K562 (cell line): Measurements from ENCODE around the gene FAM83F. TPM values are rescaled to one million over a fixed set of nuclear protein-coding genes. Genes with fewer than 3 reads are reported as not detected.

Experiments
- ARID1B ChIP-seq: fragments of 450-650 bp; IDR thresholded peaks from 2 replicates; pipeline ENCODE4 v1.6.1; 2016; ENCODE audit warnings: antibody characterized with exemption, mild to moderate bottlenecking, inconsistent platforms
- ARNT ChIP-seq, 2 experiments: fragments of 450-650 bp; IDR thresholded peaks; 2 replicates each; pipeline ENCODE4 v1.6.1; 2016; ENCODE audit warnings: mild to moderate bottlenecking in 1 of 2
- BACH1 ChIP-seq: fragments of 200-800 bp; sonication (Bioruptor generic); IDR thresholded peaks from 2 replicates; pipeline ENCODE4 v1.6.1; 2016; ENCODE audit warnings: missing genetic modification characterization, missing compliant biosample characterization
- BCOR ChIP-seq: fragments of 450-650 bp; IDR thresholded peaks from 2 replicates; pipeline ENCODE4 v1.6.1; 2016
- CBFA2T2 ChIP-seq: fragments of 450-650 bp; conservative IDR thresholded peaks from 2 replicates; pipeline ENCODE4 v1.6.1; 2017; ENCODE audit warnings: mild to moderate bottlenecking
- CEBPB ChIP-seq: fragments of 450-650 bp; IDR thresholded peaks from 2 replicates; pipeline ENCODE4 v1.6.1; 2016; ENCODE audit warnings: missing genetic modification characterization, missing compliant biosample characterization
- CREB1 ChIP-seq, 2 experiments: sonication (generic) in 1 of 2; formaldehyde crosslinking in 1 of 2; IDR thresholded peaks; 2 replicates each; pipeline versions ENCODE4 v1.6.1 to v1.8.0; 2012 to 2022; ENCODE audit warnings: inconsistent platforms in 1 of 2, mild to moderate bottlenecking in 1 of 2, missing genetic modification reagents in 1 of 2, moderate library complexity in 1 of 2
- DPF2 ChIP-seq: fragments of 450-650 bp; IDR thresholded peaks from 2 replicates; pipeline ENCODE4 v1.6.1; 2016
- FOSL1 ChIP-seq: fragments of 200-800 bp; sonication (Bioruptor generic); conservative IDR thresholded peaks from 2 replicates; pipeline ENCODE4 v1.6.1; 2016; ENCODE audit warnings: missing genetic modification characterization, missing compliant biosample characterization
- FOXM1 ChIP-seq, 2 experiments: fragments of 450-650 bp in 1 of 2; sonication (generic) in 1 of 2; formaldehyde crosslinking in 1 of 2; IDR thresholded peaks; 2 replicates each; pipeline versions ENCODE4 v1.6.1 to v1.9.0; 2017 to 2022; ENCODE audit warnings: low read depth in 2 of 2, mild to moderate bottlenecking in 2 of 2, missing genetic modification reagents in 1 of 2, moderate library complexity in 1 of 2
- HLTF ChIP-seq: fragments of 450-650 bp; IDR thresholded peaks from 2 replicates; pipeline ENCODE4 v1.6.1; 2016
- MEIS2 ChIP-seq: fragments of 450-650 bp; IDR thresholded peaks from 2 replicates; pipeline ENCODE4 v1.6.1; 2014; ENCODE audit warnings: mild to moderate bottlenecking; ENCODE audit not compliant: partially characterized antibody
- MTA1 ChIP-seq: fragments of 450-650 bp; IDR thresholded peaks from 2 replicates; pipeline ENCODE4 v1.6.1; 2017; ENCODE audit warnings: borderline replicate concordance
- NCOA1 ChIP-seq: fragments of 450-650 bp; IDR thresholded peaks from 2 replicates; pipeline ENCODE4 v1.6.1; 2016; ENCODE audit warnings: low read depth
- RFX7 ChIP-seq: fragments of 250-450 bp; sonication (Bioruptor Pico); IDR thresholded peaks from 2 replicates; pipeline ENCODE4 v1.5.1; 2021; ENCODE audit warnings: mild to moderate bottlenecking
- SMAD4 ChIP-seq: fragments of 250-450 bp; sonication (Bioruptor Pico); conservative IDR thresholded peaks from 2 replicates; pipeline ENCODE4 v1.8.0; 2021; ENCODE audit warnings: inconsistent platforms, mild to moderate bottlenecking, moderate library complexity
- TCF3 ChIP-seq: sonication (generic); formaldehyde crosslinking; IDR thresholded peaks from 2 replicates; pipeline ENCODE4 v1.4.0; 2020; ENCODE audit warnings: mild to moderate bottlenecking, missing genetic modification reagents
- polyA plus RNA-seq, 8 experiments: library from polyadenylated mRNA; depleted of rRNA in 4 of 8; stranded (reverse) in 5 of 8; unstranded in 3 of 8; fragments of >200 nt; fragmentation: Nextera tagmentation in 2 of 8; fragmentation: Illumina TruSeq in 1 of 8; extraction: Ambion mirVana in 2 of 8; extraction: Trizol in 1 of 8; gene quantifications; 2 replicates each; pipeline versions ENCODE4 v1.2.1 to v1.2.3, GENCODE V29; 2011 to 2014; ENCODE audit warnings: inconsistent platforms in 1 of 8, missing spikeins in 1 of 8
- total RNA-seq, 7 experiments: library from RNA; depleted of rRNA in 6 of 7; stranded (reverse); fragments of >200 nt in 6 of 7; fragmentation: Illumina TruSeq in 2 of 7; extraction: Trizol in 2 of 7; gene quantifications; 2 replicates each; pipeline versions ENCODE4 v1.2.1 to v1.2.3, GENCODE V29; 2011 to 2021; ENCODE audit warnings: low replicate concordance in 1 of 7
- TF ChIP-seq, protein P1 (sequence below): fragments of 450-650 bp; IDR thresholded peaks from 2 replicates; pipeline ENCODE4 v1.6.1; 2014; ENCODE audit warnings: low read depth, mild to moderate bottlenecking, moderate library complexity, borderline replicate concordance
- TF ChIP-seq, protein P2 (sequence below): fragments of 450-650 bp; formaldehyde crosslinking; IDR thresholded peaks from 2 replicates; pipeline ENCODE4 v1.4.0; 2022; ENCODE audit warnings: missing genetic modification characterization
- TF ChIP-seq, protein P3 (sequence below): sonication (generic); formaldehyde crosslinking; IDR thresholded peaks from 2 replicates; pipeline ENCODE4 v1.8.0; 2022; ENCODE audit warnings: missing genetic modification reagents, mild to moderate bottlenecking, moderate library complexity, borderline replicate concordance

Gene FAM83F
- total and polyA plus RNA-seq, 9 of the 15 experiments (the other 6 are each of a cell fraction or from before 2014, with no cell fraction given): under 0.01 to 0.13 (median 0.04) TPM; not detected in 1

DNA sequence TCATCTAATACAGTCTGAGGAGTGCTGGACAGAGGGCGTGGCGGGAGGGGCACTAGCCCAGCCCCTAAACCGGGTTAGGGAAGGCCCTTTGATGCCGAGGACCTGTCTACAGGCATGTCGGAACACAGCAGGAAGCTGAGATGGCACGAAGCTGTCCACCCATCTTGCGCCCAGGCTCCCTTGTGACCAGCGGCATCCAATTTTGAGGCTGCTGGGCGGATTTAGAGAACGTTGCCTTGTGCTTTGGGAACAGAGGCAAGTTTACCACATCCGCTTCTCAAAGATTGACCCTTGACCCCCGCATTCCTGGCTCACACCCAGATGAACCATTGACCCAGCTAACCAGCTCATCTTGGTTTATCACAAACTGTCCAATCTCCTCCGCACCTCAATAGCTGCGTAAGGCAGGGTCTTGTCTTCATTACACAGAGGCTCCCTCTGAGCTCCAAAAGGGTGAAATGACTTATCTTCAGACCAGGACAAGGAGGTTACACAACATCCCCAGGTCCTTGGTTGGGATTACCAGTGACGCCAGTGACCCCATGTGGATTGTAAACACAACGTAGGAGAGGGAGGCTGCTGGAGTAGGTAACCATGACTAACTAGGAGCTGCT, 4.5 kb downstream of the FAM83F start (continued):
- peak; percentile 29; the same call in 1 of the 2 replicates for TF ChIP-seq FOXM1 (IDR thresholded peaks at IDR 0.05; ENCODE audit: low read depth)
- no peak for TF ChIP-seq FOXM1 (CRISPR knock-in tag; IDR thresholded peaks at IDR 0.05; ENCODE audit: low read depth)
- peak; percentile 88 for TF ChIP-seq TCF3 (CRISPR knock-in tag)
- TF ChIP-seq CBFA2T2: peak; percentile 86
- peak; percentile 30; the same call in 1 of the 2 replicates for TF ChIP-seq MTA1
- peak; percentile 35 to 61; a peak in 1 of 4 replicates for TF ChIP-seq ARNT (IDR thresholded peaks at IDR 0.05)
- TF ChIP-seq BACH1 (tag): 0 out of 2 replicates have a peak, but pooled peaks have one; percentile 35
- TF ChIP-seq DPF2: peak; percentile 71
- TF ChIP-seq HLTF: no peak
- TF ChIP-seq, protein P1, sequence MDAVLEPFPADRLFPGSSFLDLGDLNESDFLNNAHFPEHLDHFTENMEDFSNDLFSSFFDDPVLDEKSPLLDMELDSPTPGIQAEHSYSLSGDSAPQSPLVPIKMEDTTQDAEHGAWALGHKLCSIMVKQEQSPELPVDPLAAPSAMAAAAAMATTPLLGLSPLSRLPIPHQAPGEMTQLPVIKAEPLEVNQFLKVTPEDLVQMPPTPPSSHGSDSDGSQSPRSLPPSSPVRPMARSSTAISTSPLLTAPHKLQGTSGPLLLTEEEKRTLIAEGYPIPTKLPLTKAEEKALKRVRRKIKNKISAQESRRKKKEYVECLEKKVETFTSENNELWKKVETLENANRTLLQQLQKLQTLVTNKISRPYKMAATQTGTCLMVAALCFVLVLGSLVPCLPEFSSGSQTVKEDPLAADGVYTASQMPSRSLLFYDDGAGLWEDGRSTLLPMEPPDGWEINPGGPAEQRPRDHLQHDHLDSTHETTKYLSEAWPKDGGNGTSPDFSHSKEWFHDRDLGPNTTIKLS: 0 out of 2 replicates have a peak, but pooled peaks have one; percentile 28
- no peak; the same call in 1 of the 2 replicates for TF ChIP-seq NCOA1
- TF ChIP-seq CEBPB (tag): peak; percentile 98
- TF ChIP-seq, protein P2, sequence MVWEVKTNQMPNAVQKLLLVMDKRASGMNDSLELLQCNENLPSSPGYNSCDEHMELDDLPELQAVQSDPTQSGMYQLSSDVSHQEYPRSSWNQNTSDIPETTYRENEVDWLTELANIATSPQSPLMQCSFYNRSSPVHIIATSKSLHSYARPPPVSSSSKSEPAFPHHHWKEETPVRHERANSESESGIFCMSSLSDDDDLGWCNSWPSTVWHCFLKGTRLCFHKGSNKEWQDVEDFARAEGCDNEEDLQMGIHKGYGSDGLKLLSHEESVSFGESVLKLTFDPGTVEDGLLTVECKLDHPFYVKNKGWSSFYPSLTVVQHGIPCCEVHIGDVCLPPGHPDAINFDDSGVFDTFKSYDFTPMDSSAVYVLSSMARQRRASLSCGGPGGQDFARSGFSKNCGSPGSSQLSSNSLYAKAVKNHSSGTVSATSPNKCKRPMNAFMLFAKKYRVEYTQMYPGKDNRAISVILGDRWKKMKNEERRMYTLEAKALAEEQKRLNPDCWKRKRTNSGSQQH: no peak
- peak; percentile 64; the same call in 1 of the 2 replicates for TF ChIP-seq FOSL1 (tag)
- TF ChIP-seq RFX7 (CRISPR knock-in tag): no peak
- peak; percentile 50; the same call in 1 of the 2 replicates for TF ChIP-seq BCOR
- TF ChIP-seq SMAD4 (CRISPR knock-in tag): peak; percentile 72
- TF ChIP-seq, protein P3, sequence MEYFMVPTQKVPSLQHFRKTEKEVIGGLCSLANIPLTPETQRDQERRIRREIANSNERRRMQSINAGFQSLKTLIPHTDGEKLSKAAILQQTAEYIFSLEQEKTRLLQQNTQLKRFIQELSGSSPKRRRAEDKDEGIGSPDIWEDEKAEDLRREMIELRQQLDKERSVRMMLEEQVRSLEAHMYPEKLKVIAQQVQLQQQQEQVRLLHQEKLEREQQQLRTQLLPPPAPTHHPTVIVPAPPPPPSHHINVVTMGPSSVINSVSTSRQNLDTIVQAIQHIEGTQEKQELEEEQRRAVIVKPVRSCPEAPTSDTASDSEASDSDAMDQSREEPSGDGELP (CRISPR knock-in tag): peak; percentile 50; the same call in 1 of the 2 replicates
- peak; percentile 75 for TF ChIP-seq ARID1B
- peak; percentile 52; the same call in 1 of the 2 replicates for TF ChIP-seq CREB1 (IDR thresholded peaks at IDR 0.05)
- 0 out of 2 replicates have a peak, but pooled peaks have one; percentile 43 for TF ChIP-seq CREB1 (CRISPR knock-in tag; IDR thresholded peaks at IDR 0.05)
- TF ChIP-seq MEIS2: peak; percentile 34
